Measurements from ENCODE around the gene PFN2. TPM values are rescaled to one million over a fixed set of nuclear protein-coding genes. Genes with fewer than 3 reads are reported as not detected.

Gene PFN2
- total RNA-seq, 1 donor from 2014 or later: 0.78 TPM

DNA sequence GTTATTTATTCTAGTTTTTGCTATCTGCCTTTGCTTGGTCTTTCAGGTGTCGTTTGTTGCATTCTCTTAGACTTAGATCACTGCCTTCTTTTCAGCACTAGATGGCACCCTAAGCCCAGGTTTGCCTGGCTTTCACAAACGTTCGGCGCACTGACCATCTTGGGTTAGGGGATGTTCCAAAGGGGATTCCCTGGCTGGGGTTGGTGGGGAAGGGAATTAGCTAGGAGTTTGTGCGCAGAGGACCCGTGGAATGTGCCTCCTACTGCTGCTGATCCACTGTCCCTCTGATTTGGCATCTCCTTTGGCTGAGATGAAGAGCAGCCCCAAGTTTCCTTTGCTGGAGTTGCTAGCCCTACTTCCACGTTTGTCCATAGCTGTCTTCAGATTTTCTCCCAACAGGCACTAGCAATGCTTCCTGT is 33.9 kb downstream of the PFN2 start:
- intact Hi-C loops (cut with micrococcal nuclease): loop anchor here (1.0 kb wide), 1 partner anchor 247 kb away; no protein-coding TSS in a partner anchor
- no peak for DNase-seq (ENCODE audit: low spot score)
- Mint-ChIP-seq H3K9me3 (peaks cover 6% of the 10 kb centered on the region), H3K4me1 (ENCODE audit: low read depth) (peaks cover 13% of the 10 kb centered on the region), H3K27ac (no peak overlapping the region), H3K4me3 (ENCODE audit: low read depth) (no peak overlapping the region), H3K27me3 (ENCODE audit: low read depth) (no peaks in the 10 kb centered on the region), H3K36me3 (ENCODE audit: low read depth) (peaks cover 18% of the 10 kb centered on the region)

DNA sequence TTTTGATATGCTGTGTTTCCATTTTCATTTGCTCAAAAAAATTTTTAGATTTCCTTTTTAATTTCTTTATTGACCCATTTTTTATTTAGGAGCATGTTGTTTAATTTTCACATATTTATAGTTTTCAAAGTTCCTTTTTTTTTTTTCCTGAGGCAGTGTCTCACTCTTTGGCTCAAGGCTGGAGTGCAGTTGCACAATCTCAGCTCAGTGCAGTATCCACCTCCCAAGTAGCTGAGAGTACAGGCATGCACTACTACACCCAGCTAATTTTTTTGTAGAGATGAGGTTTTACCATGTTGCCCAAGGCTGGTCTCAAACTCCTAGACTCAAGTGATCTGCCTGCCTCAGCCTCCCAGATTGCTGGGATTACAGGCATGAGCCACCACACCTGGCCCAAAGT is 36.2 kb downstream of the PFN2 start:
- no peak overlapping the region for H3K27ac Mint-ChIP-seq
- no peaks in the 10 kb centered on the region for H3K27me3 Mint-ChIP-seq (ENCODE audit: low read depth)
- H3K36me3 Mint-ChIP-seq (ENCODE audit: low read depth): peaks cover 22% of the 10 kb centered on the region
- H3K4me1 Mint-ChIP-seq (ENCODE audit: low read depth): peaks cover 10% of the 10 kb centered on the region
- H3K4me3 Mint-ChIP-seq (ENCODE audit: low read depth): no peak overlapping the region
- DNase-seq (ENCODE audit: low spot score): no peak
- peaks cover 8% of the 10 kb centered on the region for H3K9me3 Mint-ChIP-seq
- intact Hi-C loops (cut with micrococcal nuclease): no loop called here

DNA sequence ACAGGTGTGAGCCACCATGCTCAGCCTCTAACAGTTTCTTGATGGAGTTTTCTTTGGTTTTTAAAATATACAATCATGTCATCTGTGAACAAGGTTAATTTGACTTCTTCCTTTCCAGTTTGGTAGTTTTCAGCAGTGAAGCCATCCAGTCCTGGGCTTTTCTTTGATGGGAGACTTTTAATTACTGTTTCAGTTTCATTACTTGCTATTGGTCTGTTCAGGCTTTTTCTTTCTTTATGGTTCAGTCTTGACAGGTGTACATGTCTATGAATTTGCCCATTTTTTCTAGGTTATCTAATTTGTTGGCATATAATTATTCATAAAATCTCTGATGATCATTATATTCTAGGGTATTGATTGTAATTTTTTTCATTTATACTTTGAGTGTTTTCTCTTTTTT is 36.8 kb downstream of the PFN2 start:
- Mint-ChIP-seq H3K27ac (no peak overlapping the region), H3K9me3 (peaks cover 8% of the 10 kb centered on the region), H3K4me3 (ENCODE audit: low read depth) (no peak overlapping the region), H3K36me3 (ENCODE audit: low read depth) (peaks cover 25% of the 10 kb centered on the region), H3K4me1 (ENCODE audit: low read depth) (peaks cover 4% of the 10 kb centered on the region), H3K27me3 (ENCODE audit: low read depth) (no peaks in the 10 kb centered on the region)
- intact Hi-C loops (cut with micrococcal nuclease): no loop called here
- no peak for DNase-seq (ENCODE audit: low spot score)

DNA sequence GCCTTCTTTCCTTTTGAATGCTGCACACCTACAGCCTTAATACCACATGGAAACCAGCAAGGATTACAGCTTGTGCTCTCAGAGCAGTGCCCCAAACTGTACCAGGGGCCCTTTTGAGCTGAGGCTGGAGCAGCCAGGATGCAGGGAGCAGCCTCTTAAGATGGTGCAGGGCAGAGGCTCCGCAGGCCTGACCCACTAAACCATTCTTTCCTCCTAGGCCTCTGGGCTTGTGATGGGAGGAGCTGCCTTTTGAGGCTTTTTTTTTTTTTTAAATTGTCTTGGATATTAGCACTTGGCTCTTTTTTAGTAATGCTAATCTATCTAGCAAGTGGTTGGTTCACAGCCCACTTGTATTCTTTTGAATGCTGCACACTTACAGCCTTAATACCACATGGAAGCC is 37.7 kb downstream of the PFN2 start:
- intact Hi-C loops (cut with micrococcal nuclease): no loop called here
- H3K27me3 Mint-ChIP-seq (ENCODE audit: low read depth): no peaks in the 10 kb centered on the region
- DNase-seq (ENCODE audit: low spot score): no peak
- peaks cover 8% of the 10 kb centered on the region for H3K9me3 Mint-ChIP-seq
- peaks cover 4% of the 10 kb centered on the region for H3K4me1 Mint-ChIP-seq (ENCODE audit: low read depth)
- H3K27ac Mint-ChIP-seq: no peak overlapping the region
- H3K4me3 Mint-ChIP-seq (ENCODE audit: low read depth): no peak overlapping the region
- H3K36me3 Mint-ChIP-seq (ENCODE audit: low read depth): peaks cover 29% of the 10 kb centered on the region

DNA sequence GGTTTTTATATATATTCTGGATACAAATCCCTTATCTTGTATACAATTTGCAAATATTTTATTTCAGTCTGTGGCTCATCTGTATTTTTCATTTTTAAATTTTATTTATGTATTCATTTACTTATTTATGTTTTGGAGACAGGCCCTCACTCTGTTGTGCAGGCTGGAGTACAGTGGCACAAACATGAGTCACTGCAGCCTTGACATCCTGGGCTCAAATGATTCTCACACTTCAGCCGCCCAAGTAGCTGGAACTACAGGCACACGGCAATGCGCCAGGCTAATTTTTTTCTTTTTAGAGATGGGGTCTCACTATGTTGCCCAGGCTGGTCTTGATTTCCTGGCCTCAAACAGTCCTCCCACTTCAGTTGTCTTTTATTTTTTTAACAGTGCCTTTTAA is 50.6 kb downstream of the PFN2 start:
- Mint-ChIP-seq H3K4me1 (ENCODE audit: low read depth) (peaks cover 1% of the 10 kb centered on the region), H3K36me3 (ENCODE audit: low read depth) (peaks cover 20% of the 10 kb centered on the region), H3K4me3 (ENCODE audit: low read depth) (no peak overlapping the region), H3K27me3 (ENCODE audit: low read depth) (no peaks in the 10 kb centered on the region), H3K27ac (no peak overlapping the region), H3K9me3 (no peaks in the 10 kb centered on the region)
- intact Hi-C loops (cut with micrococcal nuclease): no loop called here
- DNase-seq (ENCODE audit: low spot score): no peak

DNA sequence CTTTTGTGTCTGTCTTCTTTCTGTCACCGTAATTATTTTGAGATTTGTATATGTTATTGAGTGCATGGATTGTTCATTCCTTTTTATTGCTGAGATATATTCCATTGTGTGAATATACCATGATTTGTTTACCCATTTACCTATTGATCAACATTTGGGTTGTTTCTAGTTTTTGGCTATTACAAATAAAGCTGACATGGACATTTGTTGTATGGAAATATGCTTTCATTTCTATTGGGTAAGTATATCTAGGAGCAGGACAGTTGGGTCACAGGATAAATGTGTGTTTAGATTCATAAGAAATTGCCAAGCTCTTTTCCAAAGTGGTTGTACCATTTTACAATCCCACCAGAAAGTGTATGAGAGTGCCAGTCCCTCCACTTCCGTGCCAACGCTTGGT is 51.2 kb downstream of the PFN2 start:
- H3K36me3 Mint-ChIP-seq (ENCODE audit: low read depth): peaks cover 20% of the 10 kb centered on the region
- no peaks in the 10 kb centered on the region for H3K27me3 Mint-ChIP-seq (ENCODE audit: low read depth)
- H3K27ac Mint-ChIP-seq: no peak overlapping the region
- peaks cover 1% of the 10 kb centered on the region for H3K4me1 Mint-ChIP-seq (ENCODE audit: low read depth)
- intact Hi-C loops (cut with micrococcal nuclease): no loop called here
- DNase-seq (ENCODE audit: low spot score): no peak
- no peaks in the 10 kb centered on the region for H3K9me3 Mint-ChIP-seq
- H3K4me3 Mint-ChIP-seq (ENCODE audit: low read depth): no peak overlapping the region

DNA sequence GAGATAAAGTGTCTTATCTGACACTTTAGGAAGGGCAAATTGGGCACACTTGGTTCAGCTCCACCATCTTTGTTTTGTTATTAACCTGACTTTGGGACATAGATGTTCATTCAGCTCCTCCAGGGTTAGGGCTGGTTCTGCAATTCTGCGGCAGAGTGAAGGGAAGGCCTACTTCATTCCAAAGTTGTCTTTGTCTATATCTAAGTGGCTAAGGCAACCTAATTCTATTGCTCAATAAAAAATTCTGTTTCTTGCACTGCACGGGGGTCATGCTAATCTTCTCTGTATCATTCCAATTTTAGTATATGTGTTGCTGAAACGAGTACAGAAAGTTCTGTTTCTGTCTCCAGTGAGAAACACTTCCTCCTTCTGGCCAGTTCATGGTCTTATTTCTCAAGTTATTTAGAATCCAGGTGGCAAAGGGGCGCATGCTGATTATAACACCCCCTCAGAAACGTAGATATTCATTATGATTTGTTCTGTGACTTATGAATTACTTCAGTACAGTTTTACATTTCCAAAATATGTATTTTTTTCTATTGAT is 53.5 kb downstream of the PFN2 start:
- Mint-ChIP-seq H3K27me3 (ENCODE audit: low read depth) (no peaks in the 10 kb centered on the region), H3K27ac (no peak overlapping the region), H3K4me1 (ENCODE audit: low read depth) (peaks cover 1% of the 10 kb centered on the region), H3K36me3 (ENCODE audit: low read depth) (peaks cover 24% of the 10 kb centered on the region), H3K9me3 (no peaks in the 10 kb centered on the region), H3K4me3 (ENCODE audit: low read depth) (no peak overlapping the region)
- intact Hi-C loops (cut with micrococcal nuclease): no loop called here
- no peak for DNase-seq (ENCODE audit: low spot score)

Other genes with a start within 250 kb of the PFN2 start
- 40.3 and 43.3 TPM in 2 replicates for gene COMMD2, start 218.4 kb downstream of the PFN2 start, total RNA-seq
- not detected in 2 replicates for gene ANKUB1, start 178.3 kb downstream of the PFN2 start, total RNA-seq
- gene RNF13, start 157.7 kb downstream of the PFN2 start, total RNA-seq: 33.5 and 39.6 TPM in 2 replicates

All from activated T-helper 2 cell treated with anti-CD3 and anti-CD28 coated beads, Interferon-gamma antibody, Interleukin-2, Interleukin-4, amounts not matched to agents 10 μg/mL and 5 μg/mL and 100 μg/mL, durations not matched to agents 14 hours and 24 hours and 36 hours (primary cell).